ENCODE measurements around the gene SYT7. TPM values are rescaled to one million over a fixed set of nuclear protein-coding genes. Genes with fewer than 3 reads are reported as not detected.

Gene SYT7
- total and polyA plus RNA-seq, 2 of the 4 experiments (the other 2 are of a cell fraction): under 0.01 to 0.19 TPM

- H3K4ac ChIP-seq (ENCODE audit: low read depth, low read length): no peak overlapping the region
- H3K4me1 ChIP-seq (ENCODE audit: control insufficient read depth, insufficient read depth, low read length): peaks cover 15% of the 10 kb centered on the region
- H3K14ac ChIP-seq (replicated peaks; ENCODE audit: low read depth, low read length): no peak overlapping the region
- no peak overlapping the region for H3K27ac ChIP-seq (ENCODE audit: insufficient read depth, low read length)
- no peak overlapping the region for H3K4me2 ChIP-seq (ENCODE audit: low read depth, low read length)
- H3K79me1 ChIP-seq (ENCODE audit: low read depth in 1 of 2, low read length in 2 of 2): no peaks in the 10 kb centered on the region
- POLR2A ChIA-PET (ENCODE audit: unreplicated experiment): no interaction called here
- TF ChIP-seq FOS (IDR thresholded peaks at IDR 0.05; ENCODE audit: low read depth, low read length) (no peak), CEBPB (IDR thresholded peaks at IDR 0.05; ENCODE audit: low read depth, low read length) (no peak), MXI1 (IDR thresholded peaks at IDR 0.05; ENCODE audit: borderline replicate concordance, low read depth, low read length) (no peak), CHD1 (IDR thresholded peaks at IDR 0.05; ENCODE audit: low read depth, low read length) (no peak), CTCF (conservative IDR thresholded peaks at IDR 0.05; ENCODE audit: low read depth, low read length) (no peak)
- no peak overlapping the region for H4K5ac ChIP-seq (ENCODE audit: low read depth, low read length)
- no peak overlapping the region for H4K91ac ChIP-seq (ENCODE audit: insufficient read depth, low read depth, low read length)
- H3K9me3 ChIP-seq (ENCODE audit: control insufficient read depth, insufficient read depth, low read length): no peaks in the 10 kb centered on the region
- H2AK9ac ChIP-seq (replicated peaks; ENCODE audit: low read depth, low read length, poor library complexity): no peak overlapping the region
- dilution Hi-C loops (cut with HindIII; ENCODE audit: low sequenced_read_pairs, unreplicated experiment): no loop called here
- in situ Hi-C loops (cut with MboI; ENCODE audit: low sequenced_read_pairs): no loop called here
- intact Hi-C loops (cut with micrococcal nuclease): no loop called here
- no peak overlapping the region for H2AFZ ChIP-seq (replicated peaks; ENCODE audit: low read length, poor library complexity)
- 43% methylated on average over 6 of the region's 9 CpGs; no CpG with 5 or more reads in 1 of the 2 experiments for WGBS, 2 experiments (ENCODE audit: extremely low coverage in 2 of 2, insufficient read length in 1 of 2)
- H2BK20ac ChIP-seq (ENCODE audit: low read depth, low read length): no peak overlapping the region
- H4K8ac ChIP-seq (ENCODE audit: low read depth in 2 of 2, low read length in 2 of 2): no peak overlapping the region
- H3K56ac ChIP-seq (ENCODE audit: extremely low read depth, insufficient read depth, low read length): no peak overlapping the region
- no peak overlapping the region for H2BK5ac ChIP-seq (ENCODE audit: low read depth, low read length, poor library complexity, severe bottlenecking)
- DNase-seq (no peak), ATAC-seq (ENCODE audit: low read depth) (no peak)
- no peak overlapping the region for H2BK120ac ChIP-seq (ENCODE audit: low read depth, low read length)
- no peak overlapping the region for H2BK15ac ChIP-seq (ENCODE audit: low read depth, low read length)
- no TSS peak for BruUV-seq (replicated peaks)
- H4K20me1 ChIP-seq (ENCODE audit: insufficient read depth, low read length): no peaks in the 10 kb centered on the region
- H3K27me3 ChIP-seq (ENCODE audit: control insufficient read depth, insufficient read depth, low read length): peaks cover 9% of the 10 kb centered on the region
- no peak overlapping the region for H3K18ac ChIP-seq (ENCODE audit: low read depth, low read length)
- CTCF ChIA-PET: no interaction called here
- no peak overlapping the region for H3K9ac ChIP-seq (ENCODE audit: low read depth, low read length)
- H2AK5ac ChIP-seq (ENCODE audit: low read depth, low read length): no peak overlapping the region
- H3K9me1 ChIP-seq (ENCODE audit: insufficient read depth, low read length): peaks cover 4% of the 10 kb centered on the region; the same call in 1 of the 2 replicates
- no peaks in the 10 kb centered on the region for H3K36me3 ChIP-seq (ENCODE audit: control insufficient read depth, insufficient read depth, low read length)
- no peak overlapping the region for H3K4me3 ChIP-seq (ENCODE audit: insufficient read depth, low read depth, low read length)
- no peak overlapping the region for H3K23ac ChIP-seq (ENCODE audit: low read depth, low read length)
Observed at GRCh38 chr11:61494381-61494961, 86.4 kb downstream of the SYT7 start.

All from IMR-90 (cell line).